GM12873 (cell line): ENCODE results near the gene AKAP12.

Source experiments
- TF ChIP-seq, protein P1 (sequence below): IDR thresholded peaks from 2 replicates; pipeline ENCODE4 v1.5.1; 2012; ENCODE audit warnings: low read depth, mild to moderate bottlenecking, moderate library complexity, low read length, control low read depth; ENCODE audit not compliant: insufficient read depth; ENCODE audit errors: missing control alignments

AKAP12 gene

DNA sequence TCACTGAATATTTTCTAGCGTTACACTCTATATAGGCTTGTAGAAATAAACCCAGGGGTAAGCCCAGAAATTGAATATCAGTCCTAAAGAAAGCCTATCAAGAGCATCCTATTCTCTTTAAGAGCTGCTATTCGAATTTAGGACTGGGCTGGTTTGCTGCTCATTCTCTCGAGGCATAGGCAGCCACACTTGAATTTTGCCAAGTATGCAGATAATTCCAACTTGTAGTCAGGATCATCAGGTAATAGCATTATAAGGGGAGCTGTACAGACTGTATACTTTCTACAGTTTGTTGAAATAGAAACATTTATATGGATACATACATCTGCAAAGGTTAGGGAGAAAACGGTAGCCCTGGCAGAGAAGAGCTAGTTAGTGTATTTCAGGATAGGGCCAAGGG is 153.6 kb downstream of the AKAP12 start:
- TF ChIP-seq, protein P1, sequence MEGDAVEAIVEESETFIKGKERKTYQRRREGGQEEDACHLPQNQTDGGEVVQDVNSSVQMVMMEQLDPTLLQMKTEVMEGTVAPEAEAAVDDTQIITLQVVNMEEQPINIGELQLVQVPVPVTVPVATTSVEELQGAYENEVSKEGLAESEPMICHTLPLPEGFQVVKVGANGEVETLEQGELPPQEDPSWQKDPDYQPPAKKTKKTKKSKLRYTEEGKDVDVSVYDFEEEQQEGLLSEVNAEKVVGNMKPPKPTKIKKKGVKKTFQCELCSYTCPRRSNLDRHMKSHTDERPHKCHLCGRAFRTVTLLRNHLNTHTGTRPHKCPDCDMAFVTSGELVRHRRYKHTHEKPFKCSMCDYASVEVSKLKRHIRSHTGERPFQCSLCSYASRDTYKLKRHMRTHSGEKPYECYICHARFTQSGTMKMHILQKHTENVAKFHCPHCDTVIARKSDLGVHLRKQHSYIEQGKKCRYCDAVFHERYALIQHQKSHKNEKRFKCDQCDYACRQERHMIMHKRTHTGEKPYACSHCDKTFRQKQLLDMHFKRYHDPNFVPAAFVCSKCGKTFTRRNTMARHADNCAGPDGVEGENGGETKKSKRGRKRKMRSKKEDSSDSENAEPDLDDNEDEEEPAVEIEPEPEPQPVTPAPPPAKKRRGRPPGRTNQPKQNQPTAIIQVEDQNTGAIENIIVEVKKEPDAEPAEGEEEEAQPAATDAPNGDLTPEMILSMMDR = no peak

DNA sequence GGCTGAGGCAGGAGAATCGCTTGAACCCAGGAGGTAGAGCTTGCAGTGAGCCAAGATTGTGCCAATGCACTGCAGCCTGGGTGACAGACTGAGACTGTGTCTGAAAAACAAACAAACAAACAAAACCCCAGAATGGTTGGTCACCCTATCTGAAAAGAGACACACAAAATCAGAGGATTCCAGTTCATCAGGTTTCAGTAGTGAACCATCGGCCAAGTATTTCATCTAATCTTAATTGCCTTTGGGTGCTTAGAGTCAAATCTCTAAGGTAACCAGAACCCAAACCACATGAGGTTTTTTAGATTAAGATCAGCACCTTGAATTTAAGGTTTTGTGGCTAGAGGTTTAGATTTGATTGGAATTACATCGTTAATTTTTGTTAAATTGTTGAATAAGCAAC is 159.9 kb downstream of the AKAP12 start:
- TF ChIP-seq, protein P1 = no peak

DNA sequence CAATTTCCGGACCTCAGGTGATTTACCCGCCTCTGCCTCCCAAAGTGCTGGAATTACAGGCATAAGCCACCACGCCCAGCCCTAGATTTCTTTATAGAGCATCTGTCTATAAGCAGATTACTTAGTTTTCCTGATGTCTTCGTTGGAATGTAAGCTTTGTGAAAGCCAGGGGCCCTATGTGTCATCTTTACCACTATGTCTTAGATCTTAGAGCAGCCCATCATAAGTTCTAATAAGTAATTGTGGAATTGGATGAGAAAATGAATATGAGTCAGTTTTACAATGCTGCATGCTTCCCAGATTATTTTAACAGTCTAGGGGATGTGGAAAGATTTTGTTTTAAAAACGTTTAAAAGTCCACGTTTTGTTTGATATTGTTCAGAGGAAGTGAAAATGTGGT is 160.7 kb downstream of the AKAP12 start:
- TF ChIP-seq, protein P1 = no peak

DNA sequence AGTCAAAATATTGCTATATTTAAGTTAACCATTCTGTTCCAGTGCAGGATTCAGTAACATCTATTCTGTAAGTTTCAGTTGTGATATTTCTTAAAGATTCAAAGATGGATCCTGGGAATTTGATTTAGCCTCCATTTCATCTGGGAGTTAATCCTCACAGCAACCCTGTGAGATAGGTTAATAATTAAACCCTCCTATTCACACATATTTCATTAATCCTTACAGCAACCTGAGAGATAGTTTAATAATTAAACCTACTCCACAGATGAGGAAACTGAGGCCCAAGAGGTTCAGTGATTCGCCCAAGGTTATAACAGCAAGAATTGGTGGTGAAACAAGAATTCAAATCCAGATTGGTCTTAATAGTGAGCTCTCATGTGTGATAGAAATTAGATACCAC is 162.5 kb downstream of the AKAP12 start:
- TF ChIP-seq, protein P1 = no peak

DNA sequence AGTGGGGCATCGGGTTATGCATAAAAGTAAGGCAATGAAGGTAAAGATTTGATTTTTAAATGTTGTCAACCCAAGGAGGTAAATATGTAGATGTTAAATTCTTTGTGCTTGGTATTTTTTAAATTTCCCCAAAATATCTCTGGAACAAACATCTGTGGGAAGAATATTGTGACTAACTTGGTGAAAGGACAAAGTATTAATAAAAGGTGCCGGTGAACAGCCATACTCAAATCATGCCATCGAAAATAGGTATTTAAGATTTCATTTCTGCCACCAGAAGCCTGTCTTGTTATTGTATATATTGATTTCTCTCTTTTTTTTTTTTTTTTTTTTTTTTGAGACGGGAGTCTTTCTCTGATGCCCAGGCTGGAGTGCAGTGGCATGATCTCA is 164.1 kb downstream of the AKAP12 start:
- TF ChIP-seq, protein P1 = no peak
